Loucy (cell line): Measurements from ENCODE around the gene OVOL1.

Experiments used
- H2AFZ ChIP-seq: fragments of 200-600 bp; sonication (generic); 2 replicates; pipeline ENCODE4 v1.6.0; 2016; ENCODE audit warnings: antibody characterized with exemption, mild to moderate bottlenecking, low read length, moderate library complexity
- H3F3A ChIP-seq: fragments of 200-600 bp; 2 replicates; pipeline ENCODE4 v1.6.0; 2016; ENCODE audit warnings: antibody characterized with exemption, low read depth, mild to moderate bottlenecking
- H3K27me3 ChIP-seq: fragments of 200-600 bp; sonication (generic); 2 replicates; pipeline ENCODE4 v1.6.1; 2014; ENCODE audit warnings: low read length, mild to moderate bottlenecking; ENCODE audit not compliant: insufficient read depth, poor library complexity, severe bottlenecking
- H3K36me3 ChIP-seq: fragments of 200-600 bp; sonication (generic); 2 replicates; pipeline ENCODE4 v1.6.1; 2016; ENCODE audit warnings: low read length; ENCODE audit not compliant: insufficient read depth
- H3K4me1 ChIP-seq: fragments of 200-600 bp; sonication (generic); 2 replicates; pipeline ENCODE4 v1.5.1; 2014; ENCODE audit warnings: low read length, mild to moderate bottlenecking; ENCODE audit not compliant: insufficient read depth, poor library complexity, severe bottlenecking
- H3K4me2 ChIP-seq: fragments of 200-600 bp; sonication (generic); 2 replicates; pipeline ENCODE4 v1.6.0; 2014; ENCODE audit warnings: antibody characterized with exemption, low read length, low read depth, mild to moderate bottlenecking; ENCODE audit not compliant: poor library complexity, severe bottlenecking
- H3K4me3 ChIP-seq: fragments of 200-600 bp; sonication (generic); 2 replicates; pipeline ENCODE4 v1.5.1; 2014; ENCODE audit warnings: low read length, mild to moderate bottlenecking, mixed read lengths; ENCODE audit not compliant: poor library complexity, severe bottlenecking
- H3K79me2 ChIP-seq: fragments of 200-600 bp; sonication (generic); 2 replicates; pipeline ENCODE4 v1.6.1; 2014; ENCODE audit warnings: low read length; ENCODE audit not compliant: insufficient read depth
- H3K9ac ChIP-seq: fragments of 200-600 bp; sonication (generic); 2 replicates; pipeline ENCODE4 v1.6.0; 2014; ENCODE audit warnings: mild to moderate bottlenecking, low read depth, low read length, moderate library complexity; ENCODE audit not compliant: poor library complexity, severe bottlenecking
- H3K9me2 ChIP-seq: fragments of 200-600 bp; sonication (generic); replicated peaks from 2 replicates; pipeline ENCODE4 v1.6.1; 2016; ENCODE audit warnings: low read depth, low read length, mixed read lengths
- H3K9me3 ChIP-seq: fragments of 200-600 bp; sonication (generic); 2 replicates; pipeline ENCODE4 v1.6.1; 2014; ENCODE audit warnings: mild to moderate bottlenecking, antibody characterized with exemption, low read length, low read depth; ENCODE audit not compliant: insufficient read depth
- H4K20me1 ChIP-seq: fragments of 200-600 bp; sonication (generic); 2 replicates; pipeline ENCODE4 v1.6.0; 2014; ENCODE audit warnings: antibody characterized with exemption, low read length, mild to moderate bottlenecking; ENCODE audit not compliant: insufficient read depth, poor library complexity, severe bottlenecking
- EZH2phosphoT487 ChIP-seq: fragments of 200-600 bp; IDR thresholded peaks from 2 replicates; pipeline ENCODE4 v1.6.1; 2018; ENCODE audit warnings: antibody characterized with exemption, mild to moderate bottlenecking, moderate library complexity, borderline replicate concordance
- TF ChIP-seq, protein P1 (sequence below): fragments of 200-600 bp; sonication (generic); conservative IDR thresholded peaks from 2 replicates; pipeline ENCODE4 v1.5.1; 2014; ENCODE audit warnings: mild to moderate bottlenecking, antibody characterized with exemption, low read length

OVOL1 gene

GRCh38 chr11:65790104-65790901 lies 3.4 kb downstream of the OVOL1 start:
- TF ChIP-seq, protein P1, sequence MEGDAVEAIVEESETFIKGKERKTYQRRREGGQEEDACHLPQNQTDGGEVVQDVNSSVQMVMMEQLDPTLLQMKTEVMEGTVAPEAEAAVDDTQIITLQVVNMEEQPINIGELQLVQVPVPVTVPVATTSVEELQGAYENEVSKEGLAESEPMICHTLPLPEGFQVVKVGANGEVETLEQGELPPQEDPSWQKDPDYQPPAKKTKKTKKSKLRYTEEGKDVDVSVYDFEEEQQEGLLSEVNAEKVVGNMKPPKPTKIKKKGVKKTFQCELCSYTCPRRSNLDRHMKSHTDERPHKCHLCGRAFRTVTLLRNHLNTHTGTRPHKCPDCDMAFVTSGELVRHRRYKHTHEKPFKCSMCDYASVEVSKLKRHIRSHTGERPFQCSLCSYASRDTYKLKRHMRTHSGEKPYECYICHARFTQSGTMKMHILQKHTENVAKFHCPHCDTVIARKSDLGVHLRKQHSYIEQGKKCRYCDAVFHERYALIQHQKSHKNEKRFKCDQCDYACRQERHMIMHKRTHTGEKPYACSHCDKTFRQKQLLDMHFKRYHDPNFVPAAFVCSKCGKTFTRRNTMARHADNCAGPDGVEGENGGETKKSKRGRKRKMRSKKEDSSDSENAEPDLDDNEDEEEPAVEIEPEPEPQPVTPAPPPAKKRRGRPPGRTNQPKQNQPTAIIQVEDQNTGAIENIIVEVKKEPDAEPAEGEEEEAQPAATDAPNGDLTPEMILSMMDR, result no peak
- no peak for TF ChIP-seq EZH2phosphoT487
- H3F3A ChIP-seq, result no peaks in the 10 kb centered on the region
- H3K27me3 ChIP-seq, result no peaks in the 10 kb centered on the region
- no peak overlapping the region for H2AFZ ChIP-seq
- no peaks in the 10 kb centered on the region for H3K36me3 ChIP-seq
- no peaks in the 10 kb centered on the region for H3K79me2 ChIP-seq
- no peak overlapping the region for H3K9ac ChIP-seq
- H3K4me2 ChIP-seq, result no peak overlapping the region
- H3K9me2 ChIP-seq, result no peaks in the 10 kb centered on the region
- peaks cover 12% of the 10 kb centered on the region for H3K4me1 ChIP-seq
- H3K9me3 ChIP-seq, result no peaks in the 10 kb centered on the region
- no peak overlapping the region for H3K4me3 ChIP-seq
- no peaks in the 10 kb centered on the region for H4K20me1 ChIP-seq

- Histone ChIP-seq H3K4me3 (no peak overlapping the region), H4K20me1 (no peaks in the 10 kb centered on the region), H3K27me3 (no peaks in the 10 kb centered on the region), H3K9me3 (no peaks in the 10 kb centered on the region), H3K9ac (no peak overlapping the region), H3K4me1 (peaks cover 7% of the 10 kb centered on the region), H3K9me2 (no peaks in the 10 kb centered on the region), H2AFZ (no peak overlapping the region), H3F3A (no peaks in the 10 kb centered on the region), H3K79me2 (no peaks in the 10 kb centered on the region), H3K36me3 (no peaks in the 10 kb centered on the region), H3K4me2 (no peak overlapping the region)
- no peak for TF ChIP-seq EZH2phosphoT487
- TF ChIP-seq, protein P1, result no peak
Measured at GRCh38 chr11:65790902-65791650, 4.2 kb downstream of the OVOL1 start.

DNA sequence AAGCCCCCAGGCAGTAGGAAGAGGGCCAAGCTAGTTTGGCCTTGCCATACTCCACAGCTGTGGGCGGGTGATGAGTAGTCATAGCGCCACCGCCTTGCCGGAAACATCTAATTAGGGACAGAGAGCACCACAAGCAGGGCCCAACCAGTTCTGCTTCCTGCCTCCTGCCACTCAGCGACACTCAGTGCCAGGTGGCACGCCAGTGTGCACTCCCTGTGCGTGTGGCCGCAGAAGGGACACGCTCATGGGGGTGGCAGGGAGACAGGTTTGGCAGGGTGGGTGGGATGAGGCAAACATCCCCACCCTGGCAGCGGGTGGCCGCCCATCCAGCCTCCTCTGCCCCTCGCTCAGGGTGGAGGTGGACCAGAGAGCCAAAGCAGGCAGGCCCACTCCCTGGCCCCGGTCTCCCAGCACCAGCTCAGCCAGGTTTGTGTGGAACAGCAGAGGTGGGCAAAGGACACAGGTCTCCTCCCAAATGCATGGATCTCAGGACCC lies 4.9 kb downstream of the OVOL1 start:
- Histone ChIP-seq H3K9me2 (no peaks in the 10 kb centered on the region), H3K79me2 (no peaks in the 10 kb centered on the region), H4K20me1 (no peaks in the 10 kb centered on the region), H3K9ac (no peak overlapping the region), H3K4me1 (peaks cover 7% of the 10 kb centered on the region), H3K4me3 (no peak overlapping the region), H3K4me2 (no peak overlapping the region), H3F3A (no peaks in the 10 kb centered on the region), H3K27me3 (no peaks in the 10 kb centered on the region), H3K36me3 (no peaks in the 10 kb centered on the region), H3K9me3 (no peaks in the 10 kb centered on the region), H2AFZ (no peak overlapping the region)
- TF ChIP-seq, protein P1, result no peak
- no peak for TF ChIP-seq EZH2phosphoT487
